Mammary epithelial cell (primary cell): ENCODE data around the gene TTI1.

Experiments
- EZH2 ChIP-seq: IDR thresholded peaks from 2 replicates; pipeline ENCODE4 v1.6.1; 2012; ENCODE audit warnings: low read length, inconsistent platforms, borderline replicate concordance
- TF ChIP-seq, protein P1 (sequence below), 2 donors: IDR thresholded peaks in 1 of 2; conservative IDR thresholded peaks in 1 of 2; 2 replicates each; pipeline ENCODE4 v1.5.1; 2011 to 2012; ENCODE audit warnings: inconsistent platforms in 2 of 2, low read length in 2 of 2, mild to moderate bottlenecking in 2 of 2, control low read depth in 1 of 2, low read depth in 1 of 2; ENCODE audit not compliant: insufficient read depth in 1 of 2; ENCODE audit errors: extremely low read depth in 1 of 2

DNA sequence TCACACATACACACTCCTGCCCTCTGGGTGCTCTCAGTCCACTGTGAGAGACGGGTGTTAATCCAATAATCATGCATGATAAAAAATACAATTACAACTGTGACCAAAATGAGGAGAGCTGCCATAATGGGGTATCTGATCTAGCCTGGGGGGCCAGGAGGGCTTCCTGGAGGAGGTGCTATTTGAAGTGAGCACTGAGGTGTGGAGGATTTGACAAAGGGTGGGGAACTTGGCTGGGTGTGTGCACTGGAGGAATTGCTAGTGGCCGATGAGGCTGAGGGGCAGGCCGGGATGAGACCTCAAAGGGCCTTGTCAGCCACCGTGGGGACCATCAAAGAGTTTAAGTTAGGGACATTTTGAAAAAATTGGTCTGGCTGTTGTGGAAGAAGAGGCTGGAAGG, 95.6 kb downstream of the TTI1 start:
- TF ChIP-seq, protein P1, sequence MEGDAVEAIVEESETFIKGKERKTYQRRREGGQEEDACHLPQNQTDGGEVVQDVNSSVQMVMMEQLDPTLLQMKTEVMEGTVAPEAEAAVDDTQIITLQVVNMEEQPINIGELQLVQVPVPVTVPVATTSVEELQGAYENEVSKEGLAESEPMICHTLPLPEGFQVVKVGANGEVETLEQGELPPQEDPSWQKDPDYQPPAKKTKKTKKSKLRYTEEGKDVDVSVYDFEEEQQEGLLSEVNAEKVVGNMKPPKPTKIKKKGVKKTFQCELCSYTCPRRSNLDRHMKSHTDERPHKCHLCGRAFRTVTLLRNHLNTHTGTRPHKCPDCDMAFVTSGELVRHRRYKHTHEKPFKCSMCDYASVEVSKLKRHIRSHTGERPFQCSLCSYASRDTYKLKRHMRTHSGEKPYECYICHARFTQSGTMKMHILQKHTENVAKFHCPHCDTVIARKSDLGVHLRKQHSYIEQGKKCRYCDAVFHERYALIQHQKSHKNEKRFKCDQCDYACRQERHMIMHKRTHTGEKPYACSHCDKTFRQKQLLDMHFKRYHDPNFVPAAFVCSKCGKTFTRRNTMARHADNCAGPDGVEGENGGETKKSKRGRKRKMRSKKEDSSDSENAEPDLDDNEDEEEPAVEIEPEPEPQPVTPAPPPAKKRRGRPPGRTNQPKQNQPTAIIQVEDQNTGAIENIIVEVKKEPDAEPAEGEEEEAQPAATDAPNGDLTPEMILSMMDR (conservative IDR thresholded peaks at IDR 0.05 in 1 of 2, IDR thresholded peaks at IDR 0.05 in 1 of 2; ENCODE audit: extremely low read depth in 1 of 2, insufficient read depth in 1 of 2, low read depth in 1 of 2, low read length in 2 of 2) = no peak
- no peak for TF ChIP-seq EZH2
